HepG2 (cell line): ENCODE data around the gene PNPLA1. TPM values are rescaled to one million over a fixed set of nuclear protein-coding genes. Genes with fewer than 3 reads are reported as not detected.
A peak's percentile ranks its signal among the peaks of the same experiment; 100 is the strongest.

Experiments used
- ATAC-seq: fragments of 200-7000 bp; cut with Tn5 transposase; 3 replicates; pipeline ENCODE4 v1.9.1; 2020; ENCODE audit warnings: mild to moderate bottlenecking, moderate library complexity
- BruUV-seq: library from RNA; stranded (reverse); fragments of 400-500 nt; replicated peaks from 2 replicates; lab custom pipeline; 2021; lab: Mats Ljungman, UMichigan
- CTCF ChIA-PET: fragments of 300-600 bp; formaldehyde crosslinking; extraction: SDS; loops from one replicate; lab custom pipeline; 2021; ENCODE audit warnings: low total read pairs, inconsistent platforms, low intra/inter-chr PET ratio; lab: Yijun Ruan, JAX
- POLR2A ChIA-PET: fragments of 350-600 bp; sonication (Branson Sonifier 250); formaldehyde crosslinking; loops from one replicate; lab custom pipeline; 2020; ENCODE audit warnings: antibody characterized with exemption, inconsistent platforms; lab: Yijun Ruan, JAX
- DNase-seq: peaks from one replicate; pipeline ENCODE4 v3.0.0-alpha.2; 2015; ENCODE audit warnings: low spot score
- FAIRE-seq: peaks from 3 replicates; lab custom pipeline; 2011; peaks lifted over from hg19 to GRCh38; lab: Jason Lieb, UNC
- H2AFZ ChIP-seq: one replicate; pipeline ENCODE4 v1.6.1; 2011; ENCODE audit warnings: low read length, inconsistent platforms
- H3K27ac ChIP-seq: fragments of 300-600 bp; 3 replicates; pipeline ENCODE4 v1.8.0; 2011; ENCODE audit warnings: mixed run types, mild to moderate bottlenecking, mixed read lengths, low read length, inconsistent platforms; ENCODE audit not compliant: insufficient read depth; ENCODE audit errors: extremely low read length
- H3K27me3 ChIP-seq, 2 experiments: fragments of 200-600 bp in 1 of 2; 2 replicates in 1 of 2; 3 replicates in 1 of 2; pipeline versions ENCODE4 v1.6.0 to v1.8.0; 2011; ENCODE audit warnings: low read length in 2 of 2, mild to moderate bottlenecking in 2 of 2, moderate library complexity in 2 of 2, inconsistent platforms in 1 of 2; ENCODE audit not compliant: insufficient read depth in 2 of 2, control insufficient read depth in 1 of 2
- H3K36me3 ChIP-seq, 2 experiments: fragments of 200-600 bp in 1 of 2; replicated peaks in 1 of 2; 2 replicates in 1 of 2; 3 replicates in 1 of 2; pipeline versions ENCODE4 v1.5.1 to v1.8.0; 2011; ENCODE audit warnings: low read length in 2 of 2, inconsistent platforms in 1 of 2; ENCODE audit not compliant: insufficient read depth in 2 of 2, control insufficient read depth in 1 of 2
- H3K4me1 ChIP-seq: 2 replicates; pipeline ENCODE4 v1.5.1; 2012; ENCODE audit warnings: low read length, inconsistent platforms; ENCODE audit not compliant: insufficient read depth
- H3K4me2 ChIP-seq: 2 replicates; pipeline ENCODE4 v1.6.0; 2011; ENCODE audit warnings: low read depth, low read length, inconsistent platforms
- H3K4me3 ChIP-seq, 3 experiments: fragments of 200-600 bp in 1 of 3; sonication (generic), shearing (Covaris generic) in 1 of 3; replicated peaks in 1 of 3; 2 replicates each; pipeline ENCODE4 v1.5.1; 2011 to 2016; ENCODE audit warnings: low read length in 3 of 3, inconsistent platforms in 2 of 3, low read depth in 2 of 3, mild to moderate bottlenecking in 2 of 3, control low read depth in 1 of 3, mixed read lengths in 1 of 3; ENCODE audit not compliant: insufficient read depth in 1 of 3
- H3K79me2 ChIP-seq: one replicate; pipeline ENCODE4 v1.6.1; 2011; ENCODE audit warnings: low read length, inconsistent platforms; ENCODE audit not compliant: insufficient read depth
- H3K9ac ChIP-seq: 2 replicates; pipeline ENCODE4 v1.6.0; 2011; ENCODE audit warnings: mild to moderate bottlenecking, low read depth, low read length, inconsistent platforms; ENCODE audit not compliant: insufficient read depth
- H3K9me3 ChIP-seq: 2 replicates; pipeline ENCODE4 v1.5.1; 2012; ENCODE audit warnings: mild to moderate bottlenecking, low read length
- H4K20me1 ChIP-seq: 2 replicates; pipeline ENCODE4 v1.6.0; 2011; ENCODE audit warnings: inconsistent platforms, mild to moderate bottlenecking, low read length, moderate library complexity; ENCODE audit not compliant: insufficient read depth
- CHD4 ChIP-seq: fragments of 200-600 bp; sonication (generic); IDR thresholded peaks from 2 replicates; pipeline ENCODE4 v1.7.0; 2017; ENCODE audit warnings: mild to moderate bottlenecking, low read length, borderline replicate concordance
- EP300 ChIP-seq, 3 experiments: sonication (generic) in 1 of 3; formaldehyde crosslinking in 1 of 3; IDR thresholded peaks; 2 replicates each; pipeline versions ENCODE4 v1.5.1 to v1.6.1; 2011 to 2020; ENCODE audit warnings: low read depth in 2 of 3, low read length in 2 of 3, borderline replicate concordance in 1 of 3, improper control_type of control experiment in 1 of 3, mild to moderate bottlenecking in 1 of 3, missing genetic modification reagents in 1 of 3, moderate library complexity in 1 of 3
- GTF2F1 ChIP-seq: fragments of 150-350 bp; IDR thresholded peaks from 2 replicates; pipeline ENCODE4 v1.6.1; 2014; ENCODE audit warnings: low read length
- HBP1 ChIP-seq: IDR thresholded peaks from 2 replicates; pipeline ENCODE4 v1.6.1; 2016; ENCODE audit warnings: low read depth, control low read depth
- HNRNPLL ChIP-seq: fragments of 200-400 bp; formaldehyde crosslinking; IDR thresholded peaks from 2 replicates; pipeline ENCODE4 v1.6.1; 2017; ENCODE audit warnings: mild to moderate bottlenecking, low read depth, low read length; ENCODE audit not compliant: poor library complexity, severe bottlenecking
- ONECUT2 ChIP-seq: sonication (generic); formaldehyde crosslinking; IDR thresholded peaks from 2 replicates; pipeline ENCODE4 v1.4.0; 2020; ENCODE audit warnings: missing genetic modification reagents
- RARG ChIP-seq: sonication (generic); formaldehyde crosslinking; IDR thresholded peaks from 2 replicates; pipeline ENCODE4 v1.4.0; 2020; ENCODE audit warnings: low read depth, mild to moderate bottlenecking, missing genetic modification reagents
- SIN3A ChIP-seq: IDR thresholded peaks from 2 replicates; pipeline ENCODE4 v1.6.1; 2011; ENCODE audit warnings: low read depth, mild to moderate bottlenecking, control low read depth, low read length, borderline replicate concordance
- TRIM24 ChIP-seq: sonication (generic); formaldehyde crosslinking; IDR thresholded peaks from 2 replicates; pipeline ENCODE4 v1.8.0; 2022; ENCODE audit warnings: mild to moderate bottlenecking, missing genetic modification reagents
- UBTF ChIP-seq: sonication (generic); formaldehyde crosslinking; IDR thresholded peaks from 2 replicates; pipeline ENCODE4 v1.4.0; 2020; ENCODE audit warnings: mild to moderate bottlenecking, missing genetic modification reagents
- ZBTB1 ChIP-seq: sonication (generic); formaldehyde crosslinking; IDR thresholded peaks from 2 replicates; pipeline ENCODE4 v1.4.0; 2020; ENCODE audit warnings: missing genetic modification reagents, borderline replicate concordance
- WGBS: methylation state at CpG from one replicate; pipeline ENCODE4 v1.1.6; 2017; ENCODE audit warnings: low lambda C conversion rate; 5-methylcytosine and 5-hydroxymethylcytosine counted together
- in situ Hi-C: cut with HindIII; loops from 2 replicates; pipeline ENCODE4 v1.10.0; 2017; ENCODE audit warnings: low pct_unique_long_range_greater_than_20kb; ENCODE audit not compliant: extremely low pct_ligation_motif_present
- intact Hi-C: fragments of 100-400 bp; cut with micrococcal nuclease; formaldehyde crosslinking; loops from one replicate; pipeline ENCODE4 v1.10.0; 2022; ENCODE audit not compliant: unreplicated experiment
- polyA plus RNA-seq, 8 experiments: library from polyadenylated mRNA; depleted of rRNA in 3 of 8; stranded (reverse) in 7 of 8; unstranded in 1 of 8; fragments of >200 nt; fragmentation: Illumina TruSeq in 4 of 8; extraction: Trizol in 4 of 8; gene quantifications; 2 replicates each; pipeline versions ENCODE4 v1.2.1 to v1.2.3, GENCODE V29; 2011 to 2016; ENCODE audit warnings: low read depth in 4 of 8, missing spikeins in 1 of 8, mixed read lengths in 1 of 8; ENCODE audit not compliant: insufficient read depth in 1 of 8
- total RNA-seq, 5 experiments: library from RNA; depleted of rRNA; stranded (reverse); fragments of >200 nt; fragmentation: Illumina TruSeq; extraction: Trizol; gene quantifications; 2 replicates each; pipeline ENCODE4 v1.2.3, GENCODE V29; 2016; ENCODE audit warnings: low read depth in 1 of 5
- TF ChIP-seq, protein P1 (sequence below): sonication (generic); formaldehyde crosslinking; conservative IDR thresholded peaks from 2 replicates; pipeline ENCODE4 v1.5.0; 2020; ENCODE audit warnings: missing genetic modification reagents

Gene PNPLA1
- total and polyA plus RNA-seq, 2 of the 13 experiments (the other 11 are each of a cell fraction or from before 2014, with no cell fraction given) = not detected

DNA sequence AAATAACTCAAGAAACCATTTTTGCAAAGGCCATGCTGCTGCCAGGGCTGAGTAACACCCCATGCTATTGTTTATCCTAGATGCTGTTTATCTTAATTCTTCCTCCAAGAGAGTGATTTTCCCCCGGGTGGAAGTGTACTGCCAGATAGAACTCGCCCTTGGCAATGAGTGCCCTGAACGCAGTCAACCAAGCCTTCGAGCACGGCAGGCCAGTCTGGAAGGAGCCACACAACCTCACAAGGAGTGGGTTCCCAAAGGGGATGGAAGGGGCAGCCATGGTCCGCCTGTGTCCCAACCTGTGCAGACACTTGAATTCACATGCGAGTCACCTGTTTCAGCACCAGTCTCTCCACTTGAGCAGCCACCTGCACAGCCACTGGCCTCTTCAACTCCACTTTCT is 31.9 kb downstream of the PNPLA1 start:
- Histone ChIP-seq H3K4me1 (no peaks in the 10 kb centered on the region), H4K20me1 (no peaks in the 10 kb centered on the region)
- CTCF ChIA-PET = interaction anchor here (1.0 to 4.1 kb wide), 9 partner anchors 36 to 275 kb away, joined by 3 to 100 read pairs (median 3); partner anchors contain the start of gene MAPK14
- WGBS = 32% methylated on average over 4 of the region's 7 CpGs
- intact Hi-C loops = loop anchor here (1.0 to 5.0 kb wide), 3 partner anchors 33 to 169 kb away; partner anchors contain the start of gene MAPK13
- ATAC-seq = peak; percentile 10; the same call in 1 of the 3 replicates
- no peak for TF ChIP-seq TRIM24
- no peak for TF ChIP-seq HNRNPLL
- no peak for TF ChIP-seq UBTF
- TF ChIP-seq RARG = no peak
- no peak for TF ChIP-seq EP300 (IDR thresholded peaks at IDR 0.05; ENCODE audit: low read depth in 2 of 2, low read length in 2 of 2)
- no peak for TF ChIP-seq EP300 (CRISPR knock-in tag; IDR thresholded peaks at IDR 0.05; ENCODE audit: borderline replicate concordance)
- TF ChIP-seq CHD4 = no peak
- no peak for TF ChIP-seq SIN3A
- TF ChIP-seq, protein P1, sequence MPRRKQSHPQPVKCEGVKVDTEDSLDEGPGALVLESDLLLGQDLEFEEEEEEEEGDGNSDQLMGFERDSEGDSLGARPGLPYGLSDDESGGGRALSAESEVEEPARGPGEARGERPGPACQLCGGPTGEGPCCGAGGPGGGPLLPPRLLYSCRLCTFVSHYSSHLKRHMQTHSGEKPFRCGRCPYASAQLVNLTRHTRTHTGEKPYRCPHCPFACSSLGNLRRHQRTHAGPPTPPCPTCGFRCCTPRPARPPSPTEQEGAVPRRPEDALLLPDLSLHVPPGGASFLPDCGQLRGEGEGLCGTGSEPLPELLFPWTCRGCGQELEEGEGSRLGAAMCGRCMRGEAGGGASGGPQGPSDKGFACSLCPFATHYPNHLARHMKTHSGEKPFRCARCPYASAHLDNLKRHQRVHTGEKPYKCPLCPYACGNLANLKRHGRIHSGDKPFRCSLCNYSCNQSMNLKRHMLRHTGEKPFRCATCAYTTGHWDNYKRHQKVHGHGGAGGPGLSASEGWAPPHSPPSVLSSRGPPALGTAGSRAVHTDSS = no peak
- TF ChIP-seq HBP1 (CRISPR knock-in tag) = no peak
- no peak for TF ChIP-seq ONECUT2 (CRISPR knock-in tag)
- no peak for TF ChIP-seq ZBTB1 (CRISPR knock-in tag)
- no peak for TF ChIP-seq GTF2F1
- TF ChIP-seq, all 625 proteins: peak for 0
- no peak overlapping the region for H3K27ac ChIP-seq
- H3K4me2 ChIP-seq = no peak overlapping the region
- DNase-seq (no peak), FAIRE-seq (no peak)
- no peaks in the 10 kb centered on the region for H3K9me3 ChIP-seq
- no peak overlapping the region for H3K9ac ChIP-seq
- H3K36me3 ChIP-seq = no peaks in the 10 kb centered on the region
- H3K4me3 ChIP-seq = no peak overlapping the region
- H2AFZ ChIP-seq = no peak overlapping the region
- no TSS peak for BruUV-seq
- POLR2A ChIA-PET = interaction anchor here (1.2 kb wide), 1 partner anchor 274 kb away, joined by 3 read pairs; the partner anchor contains the start of gene MAPK14
- no peaks in the 10 kb centered on the region for H3K79me2 ChIP-seq
- H3K27me3 ChIP-seq = peaks cover 0 to 9% of the 10 kb centered on the region in 2 experiments; a peak in 2 of 5 replicates
- in situ Hi-C loops = loop anchor here (5.0 kb wide), 1 partner anchor 61 kb away; no protein-coding TSS in a partner anchor
